NCI-H446 (cell line): ENCODE measurements around the gene PLXNC1.

Source experiments
- DNase-seq, 2 experiments: peaks; one replicate each; lab custom pipeline; 2025; lab: John Stamatoyannopoulos, UW

PLXNC1 gene

GRCh38 chr12:94204499-94205247 is 56.3 kb downstream of the PLXNC1 start:
- no peak for DNase-seq

- DNase-seq: no peak
Measured at GRCh38 chr12:94205822-94206221, 57.4 kb downstream of the PLXNC1 start.

GRCh38 chr12:94206886-94207285 is 58.5 kb downstream of the PLXNC1 start:
- no peak for DNase-seq

- DNase-seq: no peak
Measured at GRCh38 chr12:94207467-94207848, 59.1 kb downstream of the PLXNC1 start.

GRCh38 chr12:94207849-94208621 is 59.7 kb downstream of the PLXNC1 start:
- peak in 1 of 2 experiments; percentile 17 for DNase-seq

GRCh38 chr12:94208622-94208966 is 60.2 kb downstream of the PLXNC1 start:
- no peak for DNase-seq

- no peak for DNase-seq
Measured at GRCh38 chr12:94209240-94209639, 60.9 kb downstream of the PLXNC1 start.

- DNase-seq: no peak
Measured at GRCh38 chr12:94211021-94211420, 62.6 kb downstream of the PLXNC1 start.

GRCh38 chr12:94218233-94218632 is 69.9 kb downstream of the PLXNC1 start:
- DNase-seq: no peak

GRCh38 chr12:94219622-94220302 is 71.4 kb downstream of the PLXNC1 start:
- no peak for DNase-seq

- no peak for DNase-seq
Measured at GRCh38 chr12:94220804-94221203, 72.4 kb downstream of the PLXNC1 start.

GRCh38 chr12:94222351-94223084 is 74.1 kb downstream of the PLXNC1 start:
- DNase-seq: no peak

- DNase-seq: no peak
Measured at GRCh38 chr12:94223842-94224241, 75.5 kb downstream of the PLXNC1 start.

- DNase-seq: no peak
Measured at GRCh38 chr12:94225506-94225905, 77.1 kb downstream of the PLXNC1 start.

- no peak for DNase-seq
Measured at GRCh38 chr12:94225947-94226630, 77.7 kb downstream of the PLXNC1 start.

GRCh38 chr12:94227066-94227465 is 78.7 kb downstream of the PLXNC1 start:
- no peak for DNase-seq

- no peak for DNase-seq
Measured at GRCh38 chr12:94228488-94228907, 80.1 kb downstream of the PLXNC1 start.

- DNase-seq: no peak
Measured at GRCh38 chr12:94229902-94230301, 81.5 kb downstream of the PLXNC1 start.

GRCh38 chr12:94230357-94230905 is 82.1 kb downstream of the PLXNC1 start:
- DNase-seq: no peak

GRCh38 chr12:94231709-94232108 is 83.3 kb downstream of the PLXNC1 start:
- no peak for DNase-seq

- DNase-seq: no peak
Measured at GRCh38 chr12:94235848-94236247, 87.5 kb downstream of the PLXNC1 start.
